ENCODE measurements around the gene SLC9A1.

- TF ChIP-seq POLR2A (IDR thresholded peaks at IDR 0.05; ENCODE audit: low read depth, low read length) (no peak), SIN3A (IDR thresholded peaks at IDR 0.05; ENCODE audit: low read depth, low read length) (no peak), EGR1 (IDR thresholded peaks at IDR 0.05; ENCODE audit: borderline replicate concordance in 1 of 2, low read depth in 2 of 2, low read length in 2 of 2) (no peak), USF2 (IDR thresholded peaks at IDR 0.05; ENCODE audit: borderline replicate concordance, low read depth, low read length) (no peak), RELB (IDR thresholded peaks at IDR 0.05; ENCODE audit: low read depth) (no peak), SUPT20H (IDR thresholded peaks at IDR 0.05; ENCODE audit: borderline replicate concordance, control insufficient read depth, low read depth, low read length) (no peak), CREM (IDR thresholded peaks at IDR 0.05; ENCODE audit: low read depth) (no peak), WRNIP1 (IDR thresholded peaks at IDR 0.05; ENCODE audit: borderline replicate concordance, low read depth, low read length) (no peak), CTCF (IDR thresholded peaks at IDR 0.05 in 2 of 3, conservative IDR thresholded peaks at IDR 0.05 in 1 of 3; ENCODE audit: control insufficient read depth in 2 of 3, extremely low read depth in 1 of 3, insufficient read depth in 1 of 3, low read depth in 3 of 3, low read length in 3 of 3) (no peak), DPF2 (IDR thresholded peaks at IDR 0.05) (no peak), EZH2 (IDR thresholded peaks at IDR 0.05; ENCODE audit: borderline replicate concordance, control insufficient read depth, low read depth, low read length) (no peak), SRF (IDR thresholded peaks at IDR 0.05; ENCODE audit: low read depth in 2 of 2, low read length in 2 of 2) (no peak), CEBPZ (IDR thresholded peaks at IDR 0.05; ENCODE audit: low read depth, low read length) (no peak)
Observed at GRCh38 chr1:27145934-27146354, 9.0 kb downstream of the SLC9A1 start.

All from GM12878 (cell line).